B cell (primary cell): ENCODE data around the gene FRG2B.
"Not testable (repeated sequence)": the region's sequence is repeated elsewhere in the genome, so short reads cannot be mapped to it uniquely, and the experiment has no call there.

ENCODE experiments used
- EZH2 ChIP-seq: IDR thresholded peaks from 2 replicates; pipeline ENCODE4 v1.6.1; 2012; ENCODE audit warnings: borderline replicate concordance, low read depth, mild to moderate bottlenecking, moderate library complexity, low read length; ENCODE audit not compliant: insufficient read depth, poor library complexity, severe bottlenecking
- TF ChIP-seq, protein P1 (sequence below): fragments of 200-600 bp; IDR thresholded peaks from one replicate; pipeline ENCODE4 v1.8.0; 2022; ENCODE audit warnings: antibody characterized with exemption, mild to moderate bottlenecking

DNA sequence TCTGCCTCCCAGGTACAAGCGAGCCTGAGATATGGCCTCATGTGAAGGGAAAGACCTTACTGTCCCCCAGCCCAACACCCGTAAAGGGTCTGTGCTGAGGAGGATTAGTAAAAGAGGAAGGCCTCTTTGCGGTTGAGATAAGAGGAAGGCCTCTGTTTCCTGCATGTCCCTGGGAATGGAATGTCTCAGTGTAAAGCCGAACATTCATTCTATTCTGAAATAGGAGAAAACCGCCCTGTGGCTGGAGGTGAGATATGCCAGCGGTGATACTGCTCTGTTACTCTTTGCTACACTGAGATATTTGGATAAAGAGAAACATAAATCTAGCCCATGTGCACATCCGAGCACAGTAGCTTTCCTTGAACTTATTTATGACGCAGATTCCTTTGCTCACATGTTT lies 26.7 kb downstream of the FRG2B start:
- TF ChIP-seq, protein P1, sequence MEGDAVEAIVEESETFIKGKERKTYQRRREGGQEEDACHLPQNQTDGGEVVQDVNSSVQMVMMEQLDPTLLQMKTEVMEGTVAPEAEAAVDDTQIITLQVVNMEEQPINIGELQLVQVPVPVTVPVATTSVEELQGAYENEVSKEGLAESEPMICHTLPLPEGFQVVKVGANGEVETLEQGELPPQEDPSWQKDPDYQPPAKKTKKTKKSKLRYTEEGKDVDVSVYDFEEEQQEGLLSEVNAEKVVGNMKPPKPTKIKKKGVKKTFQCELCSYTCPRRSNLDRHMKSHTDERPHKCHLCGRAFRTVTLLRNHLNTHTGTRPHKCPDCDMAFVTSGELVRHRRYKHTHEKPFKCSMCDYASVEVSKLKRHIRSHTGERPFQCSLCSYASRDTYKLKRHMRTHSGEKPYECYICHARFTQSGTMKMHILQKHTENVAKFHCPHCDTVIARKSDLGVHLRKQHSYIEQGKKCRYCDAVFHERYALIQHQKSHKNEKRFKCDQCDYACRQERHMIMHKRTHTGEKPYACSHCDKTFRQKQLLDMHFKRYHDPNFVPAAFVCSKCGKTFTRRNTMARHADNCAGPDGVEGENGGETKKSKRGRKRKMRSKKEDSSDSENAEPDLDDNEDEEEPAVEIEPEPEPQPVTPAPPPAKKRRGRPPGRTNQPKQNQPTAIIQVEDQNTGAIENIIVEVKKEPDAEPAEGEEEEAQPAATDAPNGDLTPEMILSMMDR, result not testable (repeated sequence)
- TF ChIP-seq EZH2, result not testable (repeated sequence)
